K562 (cell line): ENCODE measurements around the gene LCLAT1. TPM values are rescaled to one million over a fixed set of nuclear protein-coding genes. Genes with fewer than 3 reads are reported as not detected.

Source experiments
- ATAC-seq: fragments of 200-7000 bp; cut with Tn5 transposase; 3 replicates; pipeline ENCODE4 v1.9.1; 2020; ENCODE audit warnings: moderate library complexity
- BruUV-seq: library from RNA; stranded (reverse); fragments of 400-500 nt; replicated peaks from 2 replicates; lab custom pipeline; 2021; lab: Mats Ljungman, UMichigan
- CTCF ChIA-PET: fragments of 300-600 bp; formaldehyde crosslinking; extraction: SDS; loops from one replicate; lab custom pipeline; 2021; ENCODE audit warnings: low intra/inter-chr PET ratio; lab: Yijun Ruan, JAX
- POLR2A ChIA-PET: fragments of 300-600, 350-650 bp; sonication (Branson Sonifier 250); formaldehyde crosslinking; extraction: SDS; loops from one replicate; lab custom pipeline; 2021; ENCODE audit warnings: antibody characterized with exemption, inconsistent platforms; lab: Yijun Ruan, JAX
- DNase-seq, 4 experiments: peaks; one replicate each; pipeline versions ENCODE4 v3.0.0 to v3.0.0-alpha.2; 2011 to 2018; ENCODE audit warnings: low spot score in 3 of 4, mixed read lengths in 3 of 4; ENCODE audit errors: extremely low read depth in 1 of 4
- FAIRE-seq: peaks from 2 replicates; lab custom pipeline; 2011; peaks lifted over from hg19 to GRCh38; lab: Jason Lieb, UNC
- H2AFZ ChIP-seq: 2 replicates; pipeline ENCODE4 v1.6.0; 2011; ENCODE audit warnings: low read depth, low read length, control low read depth, inconsistent platforms
- H3K27ac ChIP-seq: fragments of 200-600 bp; 3 replicates; pipeline ENCODE4 v1.8.0; 2011; ENCODE audit warnings: low read depth, mild to moderate bottlenecking, control low read depth, inconsistent platforms, low read length, moderate library complexity, mixed read lengths; ENCODE audit errors: extremely low read depth
- H3K27me3 ChIP-seq, 2 experiments: fragments of 300-600 bp in 1 of 2; 2 replicates in 1 of 2; 3 replicates in 1 of 2; pipeline versions ENCODE4 v1.6.0 to v1.8.0; 2011; ENCODE audit warnings: inconsistent platforms in 2 of 2, low read length in 2 of 2, mild to moderate bottlenecking in 1 of 2, mixed read lengths in 1 of 2, moderate library complexity in 1 of 2; ENCODE audit not compliant: control insufficient read depth in 2 of 2, insufficient read depth in 2 of 2
- H3K36me3 ChIP-seq: fragments of 300-600 bp; 3 replicates; pipeline ENCODE4 v1.8.0; 2011; ENCODE audit warnings: mild to moderate bottlenecking, low read length, inconsistent platforms; ENCODE audit not compliant: control insufficient read depth, insufficient read depth
- H3K4me1 ChIP-seq, 2 experiments: fragments of 200-600 bp in 1 of 2; replicated peaks in 1 of 2; 2 replicates in 1 of 2; 3 replicates in 1 of 2; pipeline versions ENCODE4 v1.5.1 to v1.8.0; 2011; ENCODE audit warnings: inconsistent platforms in 2 of 2, low read length in 2 of 2, mild to moderate bottlenecking in 1 of 2, mixed read lengths in 1 of 2, moderate library complexity in 1 of 2; ENCODE audit not compliant: control insufficient read depth in 2 of 2, insufficient read depth in 2 of 2
- H3K4me2 ChIP-seq: 2 replicates; pipeline ENCODE4 v1.6.1; 2011; ENCODE audit warnings: low read length, control low read depth, inconsistent platforms, mixed read lengths; ENCODE audit not compliant: insufficient read depth
- H3K4me3 ChIP-seq: fragments of 200-600 bp; sonication (generic), shearing (Covaris generic); 2 replicates; pipeline ENCODE4 v1.5.1; 2016; ENCODE audit warnings: control low read depth, inconsistent platforms
- H3K79me2 ChIP-seq: fragments of 200-600 bp; 3 replicates; pipeline ENCODE4 v1.8.0; 2011; ENCODE audit warnings: low read length, inconsistent platforms; ENCODE audit not compliant: control insufficient read depth, insufficient read depth
- H3K9ac ChIP-seq, 2 experiments: 2 replicates each; pipeline versions ENCODE4 v1.6.0 to v1.6.1; 2011; ENCODE audit warnings: low read depth in 2 of 2, low read length in 2 of 2, control low read depth in 1 of 2, inconsistent platforms in 1 of 2, mild to moderate bottlenecking in 1 of 2, mixed read lengths in 1 of 2; ENCODE audit not compliant: insufficient read depth in 1 of 2
- H3K9me1 ChIP-seq: one replicate; pipeline ENCODE4 v1.6.0; 2011; ENCODE audit warnings: inconsistent platforms, mild to moderate bottlenecking, low read length, moderate library complexity; ENCODE audit not compliant: control insufficient read depth, insufficient read depth
- H3K9me3 ChIP-seq: replicated peaks from 2 replicates; pipeline ENCODE4 v1.5.1; 2011; ENCODE audit warnings: low read depth, low read length, inconsistent platforms; ENCODE audit not compliant: control insufficient read depth, insufficient read depth
- H4K20me1 ChIP-seq: replicated peaks from 2 replicates; pipeline ENCODE4 v1.6.1; 2011; ENCODE audit warnings: low read length, inconsistent platforms, mixed read lengths; ENCODE audit not compliant: control insufficient read depth, insufficient read depth
- MCM2 ChIP-seq: fragments of 450-650 bp; IDR thresholded peaks from 2 replicates; pipeline ENCODE4 v1.6.1; 2017; ENCODE audit warnings: low read depth, mild to moderate bottlenecking
- ZNF318 ChIP-seq, 2 experiments: fragments of 450-650 bp; IDR thresholded peaks; 2 replicates each; pipeline ENCODE4 v1.6.1; 2016; ENCODE audit warnings: mild to moderate bottlenecking in 2 of 2, borderline replicate concordance in 1 of 2, low read depth in 1 of 2, moderate library complexity in 1 of 2
- WGBS: fragments of 100-300 bp; shearing (Covaris generic); methylation state at CpG from one replicate; pipeline ENCODE4 v1.1.6; 2016; ENCODE audit warnings: low coverage, mixed read lengths; ENCODE audit not compliant: insufficient coverage; ENCODE audit errors: missing lambda C conversion rate; 5-methylcytosine and 5-hydroxymethylcytosine counted together
- in situ Hi-C: fragments of 300-500 bp; cut with MboI; formaldehyde crosslinking; loops from 4 replicates; pipeline ENCODE4 v1.15.0; 2018; ENCODE audit warnings: inconsistent platforms, mixed read lengths
- intact Hi-C: fragments of 100-400 bp; cut with micrococcal nuclease; formaldehyde crosslinking; loops from 2 replicates; pipeline ENCODE4 v1.14.2; 2022
- polyA plus RNA-seq, 8 experiments: library from polyadenylated mRNA; depleted of rRNA in 4 of 8; stranded (reverse) in 5 of 8; unstranded in 3 of 8; fragments of >200 nt; fragmentation: Nextera tagmentation in 2 of 8; fragmentation: Illumina TruSeq in 1 of 8; extraction: Ambion mirVana in 2 of 8; extraction: Trizol in 1 of 8; gene quantifications; 2 replicates each; pipeline versions ENCODE4 v1.2.1 to v1.2.3, GENCODE V29; 2011 to 2014; ENCODE audit warnings: inconsistent platforms in 1 of 8, missing spikeins in 1 of 8
- total RNA-seq, 7 experiments: library from RNA; depleted of rRNA in 6 of 7; stranded (reverse); fragments of >200 nt in 6 of 7; fragmentation: Illumina TruSeq in 2 of 7; extraction: Trizol in 2 of 7; gene quantifications; 2 replicates each; pipeline versions ENCODE4 v1.2.1 to v1.2.3, GENCODE V29; 2011 to 2021; ENCODE audit warnings: low replicate concordance in 1 of 7

Gene LCLAT1
- total and polyA plus RNA-seq, 9 of the 15 experiments (the other 6 are each of a cell fraction or from before 2014, with no cell fraction given), result 8.9 to 63.3 (median 25.4) TPM

DNA sequence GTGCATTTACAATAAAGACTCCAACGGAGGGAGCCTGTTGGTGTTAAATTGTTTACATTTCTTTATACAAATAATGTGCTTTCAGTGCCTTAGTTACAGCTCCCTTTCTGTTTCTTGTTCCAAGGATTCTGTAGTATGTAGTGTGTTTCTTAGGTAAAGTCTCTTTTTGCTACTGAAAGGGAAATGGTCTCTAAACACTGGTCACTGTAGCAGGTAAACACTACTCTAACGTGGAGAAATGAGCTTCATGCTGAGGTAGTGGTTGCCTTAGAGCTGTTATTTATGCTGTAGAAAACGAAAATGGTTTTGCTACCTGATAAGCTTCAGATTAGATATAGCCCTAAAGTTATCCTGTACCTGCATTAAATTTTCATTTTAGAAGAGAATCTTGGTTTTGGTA is 196.6 kb downstream of the LCLAT1 start:
- peaks cover 0 to 6% of the 10 kb centered on the region in 2 experiments; a peak in 1 of 5 replicates for H3K27me3 ChIP-seq
- no peaks in the 10 kb centered on the region for H3K9me1 ChIP-seq
- DNase-seq (no peak), FAIRE-seq (no peak), ATAC-seq (no peak)
- H3K79me2 ChIP-seq, result no peaks in the 10 kb centered on the region
- no peak overlapping the region for H3K27ac ChIP-seq
- no peaks in the 10 kb centered on the region for H3K9me3 ChIP-seq
- no peak overlapping the region for H3K4me2 ChIP-seq
- H3K36me3 ChIP-seq, result peaks cover 15% of the 10 kb centered on the region
- POLR2A ChIA-PET, result interaction anchor here (0.7 kb wide), 1 partner anchor 298 kb away, joined by 3 read pairs; no protein-coding TSS in a partner anchor
- no peak overlapping the region for H3K4me3 ChIP-seq
- no peaks in the 10 kb centered on the region for H3K4me1 ChIP-seq
- CTCF ChIA-PET, result no interaction called here
- no TSS peak for BruUV-seq
- intact Hi-C loops, result no loop called here
- no peaks in the 10 kb centered on the region for H4K20me1 ChIP-seq
- in situ Hi-C loops, result no loop called here
- H3K9ac ChIP-seq, result no peak overlapping the region
- TF ChIP-seq ZNF318 (IDR thresholded peaks at IDR 0.05; ENCODE audit: borderline replicate concordance in 1 of 2, low read depth in 1 of 2), result no peak
- TF ChIP-seq MCM2, result no peak
- H2AFZ ChIP-seq, result no peak overlapping the region
- WGBS, result 56% methylated on average over 3 of the region's 3 CpGs
